RPMI8226 (cell line): ENCODE measurements around the gene CABLES1.
"Not testable (repeated sequence)": the region's sequence is repeated elsewhere in the genome, so short reads cannot be mapped to it uniquely, and the experiment has no call there.

Experiments used
- DNase-seq: peaks from one replicate; pipeline ENCODE4 v3.0.0-alpha.2; 2015

CABLES1 gene, protein sequence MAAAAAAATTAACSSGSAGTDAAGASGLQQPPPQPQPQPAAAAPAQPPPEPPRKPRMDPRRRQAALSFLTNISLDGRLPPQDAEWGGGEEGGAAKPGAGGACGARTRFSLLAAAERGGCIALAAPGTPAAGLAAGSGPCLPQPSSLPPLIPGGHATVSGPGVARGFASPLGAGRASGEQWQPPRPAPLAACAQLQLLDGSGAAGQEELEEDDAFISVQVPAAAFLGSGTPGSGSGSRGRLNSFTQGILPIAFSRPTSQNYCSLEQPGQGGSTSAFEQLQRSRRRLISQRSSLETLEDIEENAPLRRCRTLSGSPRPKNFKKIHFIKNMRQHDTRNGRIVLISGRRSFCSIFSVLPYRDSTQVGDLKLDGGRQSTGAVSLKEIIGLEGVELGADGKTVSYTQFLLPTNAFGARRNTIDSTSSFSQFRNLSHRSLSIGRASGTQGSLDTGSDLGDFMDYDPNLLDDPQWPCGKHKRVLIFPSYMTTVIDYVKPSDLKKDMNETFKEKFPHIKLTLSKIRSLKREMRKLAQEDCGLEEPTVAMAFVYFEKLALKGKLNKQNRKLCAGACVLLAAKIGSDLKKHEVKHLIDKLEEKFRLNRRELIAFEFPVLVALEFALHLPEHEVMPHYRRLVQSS

GRCh38 chr18:23134780-23135549 is at the start of gene CABLES1:
CABLES1 (plus strand) TSS chr18:23135485; CDS start chr18:23135763, 278 bp downstream.
- peak; percentile 88 for DNase-seq

DNA sequence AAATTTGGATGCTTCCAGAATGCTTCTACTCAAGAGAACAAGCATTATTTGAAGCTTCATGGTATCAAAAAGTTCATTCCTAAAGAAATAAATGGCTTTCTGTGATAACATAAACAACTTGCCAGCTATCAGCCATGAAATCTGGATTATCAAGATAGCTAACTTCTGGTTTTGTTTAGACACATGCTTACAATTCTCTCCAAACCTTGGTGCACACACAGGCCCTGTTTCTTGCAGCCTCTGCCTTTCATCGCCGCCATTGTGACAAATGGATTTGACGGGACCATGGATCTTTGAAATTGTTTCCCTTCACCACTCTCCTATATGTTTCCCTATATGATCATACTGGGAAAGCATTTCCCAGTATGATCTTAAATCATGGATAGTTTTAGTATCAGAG is 47.9 kb upstream of the CABLES1 start:
- no peak for DNase-seq

DNA sequence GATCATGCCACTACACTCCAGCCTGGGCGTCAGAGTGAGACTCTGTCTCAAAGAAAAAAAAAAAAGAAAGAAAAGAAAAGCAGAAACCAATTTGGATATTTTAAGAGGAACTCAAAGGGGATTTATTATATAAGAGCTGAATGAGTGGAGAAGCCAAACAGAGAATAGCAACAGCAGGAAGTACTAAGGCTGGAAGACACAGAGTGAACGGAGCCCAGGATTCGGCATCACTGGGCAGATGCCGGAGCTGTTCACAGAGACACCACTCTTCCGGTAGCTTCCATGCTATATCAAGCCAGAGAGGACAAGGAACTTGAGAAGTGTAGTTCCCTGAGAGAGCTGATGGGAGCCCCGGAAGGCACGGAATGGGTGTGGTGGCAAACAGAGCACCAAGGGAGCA is 47.0 kb upstream of the CABLES1 start:
- DNase-seq = no peak

- peak; percentile 56 for DNase-seq
Measured at GRCh38 chr18:23091017-23091993, 44.0 kb upstream of the CABLES1 start.

DNA sequence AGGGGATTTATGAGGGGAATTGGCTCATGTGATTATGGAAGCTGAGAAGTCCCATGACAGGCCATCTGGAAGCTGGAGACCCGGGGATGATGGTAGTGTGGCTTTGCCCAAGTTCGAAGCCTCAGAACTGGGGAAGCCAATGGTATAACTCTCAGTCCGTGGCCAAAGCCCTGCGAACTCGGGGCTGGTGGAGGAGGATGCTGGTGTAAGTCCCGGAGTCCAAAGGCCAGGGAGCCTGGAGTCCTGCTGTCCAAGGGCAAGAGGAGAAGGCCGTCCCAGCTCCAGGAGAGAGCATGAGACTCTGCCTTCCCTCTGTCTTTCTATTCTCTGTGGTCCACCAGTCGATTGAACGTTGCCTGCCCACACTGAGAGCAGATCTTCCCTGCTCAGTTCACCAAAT is 43.2 kb upstream of the CABLES1 start:
- DNase-seq = no peak

- not testable (repeated sequence) for DNase-seq
Measured at GRCh38 chr18:23093130-23093529, 42.2 kb upstream of the CABLES1 start.

- DNase-seq = no peak
Measured at GRCh38 chr18:23093772-23094171, 41.5 kb upstream of the CABLES1 start.

GRCh38 chr18:23094411-23095190 is 40.7 kb upstream of the CABLES1 start:
- DNase-seq = no peak

- DNase-seq = peak; percentile 30
Measured at GRCh38 chr18:23095463-23095862, 39.8 kb upstream of the CABLES1 start.

GRCh38 chr18:23097016-23097415 is 38.3 kb upstream of the CABLES1 start:
- not testable (repeated sequence) for DNase-seq

DNA sequence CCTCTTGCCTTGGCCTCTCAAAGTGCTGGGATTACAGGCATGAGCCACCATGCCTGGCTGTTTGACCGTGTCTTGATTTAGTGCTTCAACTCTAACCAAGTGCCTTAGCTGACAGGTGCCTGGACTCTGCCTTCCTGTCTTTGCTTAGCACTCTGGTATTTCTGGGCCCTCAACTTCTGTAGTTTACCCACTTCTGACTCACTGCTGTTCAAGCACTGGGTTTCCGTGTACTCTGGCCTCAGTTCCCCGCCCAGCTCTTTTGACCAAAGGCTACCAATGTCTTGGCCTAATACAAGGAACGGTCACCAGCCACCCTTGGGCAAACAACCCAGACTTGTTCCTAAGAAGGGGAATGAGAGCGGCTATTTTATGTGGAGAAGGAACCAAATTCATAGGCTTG is 35.7 kb upstream of the CABLES1 start:
- DNase-seq = no peak

GRCh38 chr18:23101861-23102432 is 33.3 kb upstream of the CABLES1 start:
- no peak for DNase-seq

DNA sequence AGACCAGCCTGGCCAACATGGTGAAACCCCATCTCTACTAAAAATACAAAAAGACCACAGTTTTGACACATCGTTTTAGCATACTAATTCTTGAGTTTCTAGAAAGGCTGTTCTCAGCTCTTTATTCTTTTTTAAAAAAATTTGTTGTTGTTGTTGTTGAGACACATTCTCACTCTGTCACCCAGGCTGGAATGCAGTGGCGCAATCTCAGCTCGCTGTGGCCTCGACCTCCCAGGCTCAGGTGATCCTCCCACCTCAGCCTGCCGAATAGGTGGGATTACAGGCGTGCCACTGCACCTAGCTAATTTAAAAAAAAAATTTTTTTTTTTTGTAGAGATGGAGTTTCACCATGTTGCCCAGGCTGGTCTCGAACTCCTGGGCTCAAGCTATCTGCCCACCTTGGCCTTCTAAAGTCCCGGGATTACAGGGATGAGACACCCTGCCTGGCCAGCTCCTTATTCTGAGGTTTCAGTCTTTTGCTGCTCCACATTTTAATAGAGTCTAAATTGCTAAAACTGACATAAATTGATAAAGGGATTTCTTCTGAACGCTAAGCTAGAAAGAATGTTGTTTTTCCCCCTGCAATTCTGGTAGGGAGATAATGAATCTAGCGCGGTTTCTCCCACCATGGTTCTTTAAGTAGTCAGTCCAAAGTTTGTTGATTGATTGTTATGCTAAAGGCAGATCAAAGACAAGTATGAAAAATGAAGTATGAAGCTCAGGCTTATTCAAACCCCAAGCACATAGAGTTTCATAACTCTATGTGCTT is 32.6 kb upstream of the CABLES1 start:
- no peak for DNase-seq

- DNase-seq = no peak
Measured at GRCh38 chr18:23103449-23103848, 31.8 kb upstream of the CABLES1 start.

GRCh38 chr18:23105030-23105429 is 30.3 kb upstream of the CABLES1 start:
- DNase-seq = no peak

DNA sequence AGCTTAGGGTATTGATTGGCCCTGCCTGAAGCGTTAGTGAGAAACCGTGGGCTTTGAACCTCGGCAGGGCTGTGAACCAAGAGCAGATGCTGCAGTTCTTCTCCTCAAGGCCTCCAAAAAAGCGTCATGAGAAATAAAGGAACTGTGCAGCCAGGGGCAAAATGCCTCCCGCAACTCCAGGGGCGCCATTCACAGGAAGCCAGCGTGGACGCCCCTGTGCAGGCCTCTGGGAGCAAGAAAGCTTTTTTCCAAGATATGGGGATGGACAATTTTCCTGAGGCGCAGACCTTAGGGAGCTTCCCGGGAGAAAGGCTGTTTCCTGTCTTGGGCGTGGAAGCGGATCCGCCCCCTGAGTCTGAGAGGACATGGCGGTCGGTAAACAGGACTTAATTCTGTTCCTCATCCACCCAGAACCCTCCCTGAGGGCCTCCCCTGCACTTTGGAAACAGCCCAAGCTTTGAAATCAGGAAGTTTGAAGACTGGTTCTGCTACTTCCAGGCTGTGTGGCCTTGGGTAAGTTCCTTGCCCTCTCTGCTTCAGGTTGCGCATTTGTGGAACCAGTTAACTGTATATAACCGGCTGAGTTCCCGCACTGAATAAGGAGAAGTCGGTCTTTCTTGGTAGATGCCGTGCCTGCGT is 29.6 kb upstream of the CABLES1 start:
- no peak for DNase-seq

- DNase-seq = peak; percentile 41
Measured at GRCh38 chr18:23106575-23106974, 28.7 kb upstream of the CABLES1 start.

DNA sequence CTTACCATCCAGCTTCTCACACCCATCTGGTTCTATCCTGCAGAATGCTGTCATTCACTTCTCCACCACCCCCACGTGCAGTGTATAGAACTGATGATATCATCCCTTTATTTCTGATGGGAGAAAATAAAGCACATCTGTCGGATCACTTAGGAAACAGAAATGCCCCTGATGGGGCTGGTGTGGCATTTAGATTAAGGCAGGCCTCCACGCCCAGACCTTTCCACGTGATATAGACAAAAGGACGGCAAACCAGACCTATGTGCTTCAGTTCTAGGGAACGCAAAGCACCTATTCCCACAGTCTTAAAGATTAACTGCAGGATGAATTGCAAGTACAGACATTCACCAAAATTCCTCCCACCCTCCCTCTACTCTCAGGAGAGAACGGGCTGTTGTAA is 27.6 kb upstream of the CABLES1 start:
- no peak for DNase-seq

DNA sequence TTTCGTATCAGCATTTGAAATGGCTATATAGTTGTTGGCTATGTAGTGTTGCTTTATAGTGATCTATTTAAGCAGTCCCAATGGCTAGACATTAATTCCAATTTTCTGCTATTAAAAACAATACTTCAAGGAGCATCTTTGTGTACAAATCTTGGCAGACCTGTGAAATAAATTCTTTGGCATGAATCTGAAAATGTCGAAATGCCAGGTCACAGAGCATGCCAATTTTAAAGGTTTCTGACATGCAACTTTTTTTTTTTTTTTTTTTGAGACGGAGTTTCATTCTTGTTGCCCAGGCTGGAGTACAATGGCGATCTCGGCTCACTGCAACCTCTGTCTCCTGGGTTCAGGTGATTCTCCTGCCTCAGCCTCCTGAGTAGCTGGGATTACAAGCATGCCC is 26.8 kb upstream of the CABLES1 start:
- no peak for DNase-seq

GRCh38 chr18:23109163-23109562 is 26.1 kb upstream of the CABLES1 start:
- DNase-seq = not testable (repeated sequence)
